Activated CD8-positive, alpha-beta T cell treated with anti-CD3 and anti-CD28 coated beads for 36 hours (primary cell): Measurements from ENCODE around the gene MAP2K5. TPM values are rescaled to one million over a fixed set of nuclear protein-coding genes. Genes with fewer than 3 reads are reported as not detected.

Experiments
- ATAC-seq: fragments of 200-7000 bp; cut with Tn5 transposase; one replicate; pipeline ENCODE4 v1.10.0; 2021; ENCODE audit warnings: mild to moderate bottlenecking, moderate library complexity
- CTCF ChIA-PET: fragments of 350-600 bp; sonication (Branson Sonifier 250); formaldehyde crosslinking; loops from one replicate; lab custom pipeline; 2021; ENCODE audit warnings: antibody characterized with exemption; lab: Charles Lee
- POLR2A ChIA-PET: fragments of 350-600 bp; sonication (Branson Sonifier 250); formaldehyde crosslinking; loops from one replicate; lab custom pipeline; 2021; ENCODE audit warnings: antibody characterized with exemption; lab: Charles Lee
- DNase-seq: peaks from one replicate; pipeline ENCODE4 v3.0.0-alpha.2; 2020
- H3K27ac Mint-ChIP-seq: one replicate; pipeline ENCODE4 v1.8.0; 2021; ENCODE audit warnings: mild to moderate bottlenecking, mixed read lengths
- H3K27me3 Mint-ChIP-seq: one replicate; pipeline ENCODE4 v1.8.0; 2021; ENCODE audit warnings: mixed read lengths
- H3K36me3 Mint-ChIP-seq: one replicate; pipeline ENCODE4 v1.8.0; 2021; ENCODE audit warnings: low read depth, mixed read lengths
- H3K4me1 Mint-ChIP-seq: one replicate; pipeline ENCODE4 v1.8.0; 2021; ENCODE audit warnings: low read depth, mixed read lengths
- H3K4me3 Mint-ChIP-seq: one replicate; pipeline ENCODE4 v1.8.0; 2021; ENCODE audit warnings: mild to moderate bottlenecking, moderate library complexity, mixed read lengths
- H3K9me3 Mint-ChIP-seq: one replicate; pipeline ENCODE4 v1.8.0; 2021; ENCODE audit warnings: mixed read lengths
- CTCF ChIP-seq: fragments of 200-600 bp; IDR thresholded peaks from one replicate; pipeline ENCODE4 v1.8.0; 2022; ENCODE audit warnings: antibody characterized with exemption, mild to moderate bottlenecking
- intact Hi-C: fragments of 100-400 bp; cut with micrococcal nuclease; formaldehyde crosslinking; loops from one replicate; pipeline ENCODE4 v1.10.0; 2022
- total RNA-seq, 2 experiments: library from RNA; stranded (reverse); gene quantifications; one replicate each; pipeline ENCODE4 v1.2.3, GENCODE V29; 2021

The MAP2K5 gene
- total RNA-seq, 2 experiments from 2014 or later: 19.0 to 21.1 TPM

- no peak for DNase-seq
- POLR2A ChIA-PET: no interaction called here
- Mint-ChIP-seq H3K27me3 (no peaks in the 10 kb centered on the region), H3K4me3 (no peak overlapping the region), H3K4me1 (peaks cover 3% of the 10 kb centered on the region), H3K27ac (no peak overlapping the region), H3K36me3 (peaks cover 13% of the 10 kb centered on the region), H3K9me3 (peaks cover 11% of the 10 kb centered on the region)
- TF ChIP-seq CTCF: no peak
- intact Hi-C loops: no loop called here
- CTCF ChIA-PET: no interaction called here
- ATAC-seq: no peak
Measured at GRCh38 chr15:67799801-67800205, 257.3 kb downstream of the MAP2K5 start.

- Mint-ChIP-seq H3K27me3 (no peaks in the 10 kb centered on the region), H3K4me3 (no peak overlapping the region), H3K27ac (no peak overlapping the region), H3K36me3 (peaks cover 2% of the 10 kb centered on the region), H3K4me1 (no peaks in the 10 kb centered on the region), H3K9me3 (peaks cover under 1% of the 10 kb centered on the region)
- ChIA-PET CTCF (no interaction called here), POLR2A (no interaction called here)
- no peak for ATAC-seq
- intact Hi-C loops: no loop called here
- TF ChIP-seq CTCF: no peak
- no peak for DNase-seq
Measured at GRCh38 chr15:67801142-67801541, 258.6 kb downstream of the MAP2K5 start.

- H3K9me3 Mint-ChIP-seq: no peaks in the 10 kb centered on the region
- TF ChIP-seq CTCF: no peak
- no peak overlapping the region for H3K27ac Mint-ChIP-seq
- no peak for ATAC-seq
- no peak for DNase-seq
- ChIA-PET POLR2A (no interaction called here), CTCF (no interaction called here)
- no peaks in the 10 kb centered on the region for H3K27me3 Mint-ChIP-seq
- no peaks in the 10 kb centered on the region for H3K4me1 Mint-ChIP-seq
- H3K4me3 Mint-ChIP-seq: no peak overlapping the region
- intact Hi-C loops: no loop called here
- no peaks in the 10 kb centered on the region for H3K36me3 Mint-ChIP-seq
Measured at GRCh38 chr15:67801926-67802914, 259.7 kb downstream of the MAP2K5 start.

- DNase-seq (no peak), ATAC-seq (no peak)
- H3K9me3 Mint-ChIP-seq: no peaks in the 10 kb centered on the region
- intact Hi-C loops: no loop called here
- no peak overlapping the region for H3K4me3 Mint-ChIP-seq
- H3K27ac Mint-ChIP-seq: no peak overlapping the region
- no peaks in the 10 kb centered on the region for H3K4me1 Mint-ChIP-seq
- no peaks in the 10 kb centered on the region for H3K36me3 Mint-ChIP-seq
- no peak for TF ChIP-seq CTCF
- H3K27me3 Mint-ChIP-seq: no peaks in the 10 kb centered on the region
- CTCF ChIA-PET: interaction anchor here (0.6 kb wide), 1 partner anchor 11 kb away, joined by 3 read pairs; no protein-coding TSS in a partner anchor
- POLR2A ChIA-PET: no interaction called here
Measured at GRCh38 chr15:67803299-67803698, 260.8 kb downstream of the MAP2K5 start.
